GM18868 (cell line): ENCODE data around the gene FOXL3.

Experiments used
- ATAC-seq: cut with Tn5 transposase; IDR thresholded peaks from one replicate; pipeline ENCODE4 v1.9.1; 2021; ENCODE audit warnings: mild to moderate bottlenecking, moderate library complexity; ENCODE audit not compliant: unreplicated experiment

Gene FOXL3

DNA sequence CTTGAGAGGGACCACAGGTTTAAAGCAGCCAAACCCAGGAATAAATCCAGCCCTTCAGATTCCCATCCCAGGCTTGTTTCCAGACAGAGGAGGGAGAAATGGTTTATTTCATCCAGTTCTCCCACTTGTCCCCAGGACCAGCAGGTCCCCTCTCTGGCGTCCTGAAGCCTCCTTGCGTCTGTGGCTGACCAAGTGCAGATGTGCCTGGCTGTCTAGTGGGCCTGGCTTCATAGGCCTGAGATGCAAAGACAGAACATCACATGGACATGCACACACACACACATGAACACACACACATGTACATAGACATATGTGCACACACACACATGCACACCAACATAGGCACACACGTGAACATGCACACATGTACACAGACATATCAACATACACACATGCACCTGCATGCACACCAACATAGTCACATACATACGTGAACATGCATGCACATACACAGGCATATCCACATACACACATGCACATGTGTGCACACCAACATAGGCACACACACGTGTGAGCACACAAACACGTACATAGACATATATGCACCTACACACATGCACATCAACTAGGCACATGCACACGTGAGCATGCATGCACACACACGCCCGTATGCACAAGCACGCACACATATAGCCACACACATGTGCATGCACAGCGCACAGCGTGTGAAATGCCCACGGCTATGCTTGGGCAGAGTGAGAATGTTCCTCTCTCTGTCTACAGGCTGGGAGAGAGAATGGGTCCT lies 10.7 kb downstream of the FOXL3 start:
- no peak for ATAC-seq

GRCh38 chr7:301291-302053 lies 11.5 kb downstream of the FOXL3 start:
- no peak for ATAC-seq

DNA sequence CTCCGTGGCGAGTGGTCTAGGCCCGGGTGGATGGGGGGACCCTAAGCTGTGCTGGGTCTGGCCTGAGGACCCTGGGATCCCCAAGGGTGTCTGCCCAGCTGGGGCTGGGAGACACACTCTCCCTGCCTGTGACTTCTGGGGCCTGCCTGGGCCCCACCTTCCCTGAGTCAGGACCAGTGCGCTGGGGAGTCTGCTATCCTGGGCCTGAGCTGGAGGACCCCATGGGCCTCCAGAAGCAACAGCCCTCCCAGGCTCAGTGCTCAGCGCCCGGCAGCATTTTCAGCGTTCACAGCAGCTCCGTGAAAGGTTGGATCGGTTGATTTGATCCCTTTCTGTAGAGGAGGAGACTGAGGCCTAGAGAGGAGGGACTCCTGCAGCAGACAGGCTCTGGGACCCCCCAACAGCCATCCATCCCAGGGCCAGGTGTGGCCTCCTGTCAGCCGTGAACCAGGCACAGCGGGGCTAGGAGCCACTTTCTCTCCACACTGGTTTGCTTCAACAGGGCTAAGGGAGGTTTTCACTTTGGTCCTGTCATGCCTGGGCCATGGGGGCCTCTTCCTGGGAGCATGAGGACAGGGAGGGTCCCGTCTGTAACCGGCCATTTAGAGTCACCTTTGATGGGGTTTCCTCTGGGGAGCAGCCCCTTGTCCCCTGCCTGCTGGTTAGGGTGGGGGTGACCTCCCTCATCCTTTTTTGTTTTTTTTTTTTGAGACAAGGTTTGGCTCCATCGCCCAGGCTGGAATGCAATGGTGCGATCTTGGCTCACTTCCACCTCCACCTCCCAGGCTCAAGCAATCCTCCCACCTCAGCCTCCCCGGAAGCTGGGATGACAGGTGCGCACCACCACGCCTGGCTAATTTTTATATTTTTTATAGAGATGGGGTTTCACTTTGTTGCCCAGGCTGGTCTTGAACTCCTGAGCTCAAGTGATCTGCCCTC lies 12.4 kb downstream of the FOXL3 start:
- no peak for ATAC-seq

- ATAC-seq = no peak
These were observed 13.5 kb downstream of the FOXL3 start for GRCh38 chr7:303425-303824.

GRCh38 chr7:303884-304573 lies 14.1 kb downstream of the FOXL3 start:
- ATAC-seq = no peak

DNA sequence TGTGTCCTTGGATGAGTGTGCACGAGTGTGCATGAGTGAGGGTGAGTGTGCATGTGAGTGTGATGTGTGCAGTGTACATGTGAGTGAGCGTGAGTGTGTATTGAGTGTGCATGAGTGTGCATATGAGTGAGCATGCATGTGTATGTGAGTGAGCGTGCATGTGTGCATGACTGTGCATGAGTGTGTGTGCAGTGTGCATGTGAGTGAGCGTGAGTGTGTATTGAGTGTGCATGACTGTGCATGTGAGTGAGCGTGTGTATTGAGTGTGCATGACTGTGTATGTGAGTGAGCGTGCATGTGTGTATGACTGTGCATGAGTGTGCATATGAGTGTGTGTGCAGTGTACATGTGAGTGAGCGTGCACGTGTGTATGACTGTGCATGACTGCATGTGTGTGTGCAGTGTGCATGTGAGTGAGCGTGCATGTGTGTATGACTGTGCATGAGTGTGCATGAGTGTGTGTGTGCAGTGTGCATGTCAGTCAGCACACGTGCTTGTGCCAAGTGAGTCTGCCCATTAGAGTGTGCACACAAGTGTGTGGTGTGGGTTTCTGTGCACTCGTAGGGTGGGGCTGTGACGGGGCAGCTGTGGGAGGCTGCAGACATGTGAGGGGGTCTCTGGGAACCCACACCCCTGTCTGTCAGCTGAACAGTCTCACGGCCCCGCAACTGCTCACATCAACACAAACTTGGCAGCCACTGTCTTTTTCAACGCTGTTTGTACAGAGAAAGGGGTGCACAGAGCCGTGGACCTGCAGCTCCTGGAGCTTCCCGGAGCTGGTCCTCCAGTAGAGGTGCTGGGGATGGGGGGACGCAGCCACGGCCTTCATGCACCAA lies 14.8 kb downstream of the FOXL3 start:
- ATAC-seq = no peak

GRCh38 chr7:305410-306151 lies 15.6 kb downstream of the FOXL3 start:
- ATAC-seq = no peak

DNA sequence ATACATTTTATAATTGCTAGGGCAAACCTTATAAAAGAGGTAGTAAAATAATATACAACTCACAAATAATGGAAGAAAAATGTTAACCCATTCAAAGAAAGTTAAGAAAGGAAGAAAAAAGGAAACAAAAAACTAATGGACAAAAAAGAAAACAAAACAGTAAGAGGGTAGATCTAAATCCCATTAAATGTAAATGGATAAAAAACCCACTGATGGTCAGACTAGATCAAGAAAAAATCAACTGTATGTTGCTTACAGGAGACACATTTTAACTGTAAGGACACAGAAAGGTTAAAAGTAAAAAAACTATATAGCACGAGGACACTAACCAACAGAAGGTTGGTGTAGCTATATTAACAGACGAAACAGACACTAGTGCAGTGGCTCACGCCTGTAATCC lies 18.0 kb downstream of the FOXL3 start:
- ATAC-seq = no peak

- no peak for ATAC-seq
These were observed 19.7 kb downstream of the FOXL3 start for GRCh38 chr7:309586-310228.

GRCh38 chr7:311131-311680 lies 21.2 kb downstream of the FOXL3 start:
- ATAC-seq = no peak

GRCh38 chr7:311796-312195 lies 21.8 kb downstream of the FOXL3 start:
- ATAC-seq = no peak

DNA sequence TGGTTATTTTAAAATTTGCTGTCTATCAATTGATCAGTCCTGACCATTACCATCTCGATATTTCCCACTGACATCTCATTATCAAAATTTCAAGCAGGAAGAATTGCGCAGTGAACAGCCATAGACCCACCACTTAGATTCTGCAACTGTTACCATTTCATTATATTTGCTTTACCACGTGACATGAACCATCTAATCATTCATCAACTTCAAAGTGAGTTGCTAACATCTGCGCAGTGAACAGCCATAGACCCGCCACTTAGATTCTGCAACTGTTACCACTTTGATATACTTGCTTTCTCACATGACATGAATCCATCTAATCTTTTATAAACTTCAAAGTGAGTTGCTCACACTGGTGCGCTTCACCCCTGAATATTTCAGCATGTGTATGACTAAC lies 22.5 kb downstream of the FOXL3 start:
- ATAC-seq = no peak

- no peak for ATAC-seq
These were observed 24.9 kb downstream of the FOXL3 start for GRCh38 chr7:314853-315252.

DNA sequence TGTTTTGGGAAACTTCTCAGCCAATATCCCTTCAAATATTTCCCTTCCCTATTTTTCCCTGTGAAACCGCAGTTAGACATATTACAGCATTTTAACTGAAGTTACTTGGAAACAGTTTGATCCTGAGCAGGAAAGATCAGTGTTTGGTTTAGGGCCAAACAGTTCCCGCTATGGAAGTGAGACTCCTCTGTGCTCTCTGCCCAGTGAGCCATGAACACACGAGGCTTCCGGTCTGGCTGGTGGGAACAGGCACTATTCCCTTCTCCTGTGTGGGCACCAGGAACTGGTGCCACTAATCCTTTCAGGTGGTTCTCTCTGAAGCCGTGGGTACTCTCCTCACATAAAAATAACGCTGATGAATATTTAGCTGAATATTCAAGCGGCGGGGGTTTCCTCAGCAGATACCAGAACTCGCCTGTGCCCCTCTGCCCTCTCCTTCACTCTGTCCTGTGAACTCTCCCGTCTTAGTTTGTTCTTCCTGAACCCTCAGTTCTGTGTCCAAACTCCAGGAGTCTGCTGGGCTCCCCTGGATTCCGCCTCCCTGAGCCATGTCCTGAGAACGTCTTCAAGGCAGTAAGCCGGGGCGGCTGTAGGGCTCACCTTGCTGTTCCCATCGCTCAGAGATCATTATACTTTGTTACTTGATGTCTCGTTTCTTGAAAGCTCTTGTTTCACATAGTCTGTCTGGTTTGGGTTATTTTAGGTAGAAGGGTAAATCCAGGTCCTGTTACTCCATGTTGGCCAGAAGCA lies 25.7 kb downstream of the FOXL3 start:
- ATAC-seq = no peak

GRCh38 chr7:317643-318405 lies 27.9 kb downstream of the FOXL3 start:
- ATAC-seq = no peak

GRCh38 chr7:318476-318875 lies 28.5 kb downstream of the FOXL3 start:
- ATAC-seq = no peak
